B cell (primary cell): Measurements from ENCODE around the gene TRIM46. TPM values are rescaled to one million over a fixed set of nuclear protein-coding genes. Genes with fewer than 3 reads are reported as not detected.

Source experiments
- ATAC-seq: fragments of 200-7000 bp; cut with Tn5 transposase; one replicate; pipeline ENCODE4 v1.10.0; 2021; ENCODE audit warnings: low read depth, mild to moderate bottlenecking, moderate number of reproducible peaks, moderate library complexity
- CTCF ChIA-PET: fragments of 350-600 bp; sonication (Branson Sonifier 250); formaldehyde crosslinking; loops from one replicate; lab custom pipeline; 2021; ENCODE audit warnings: antibody characterized with exemption, inconsistent platforms; lab: Charles Lee
- POLR2A ChIA-PET: fragments of 350-600 bp; sonication (Branson Sonifier 250); formaldehyde crosslinking; loops from one replicate; lab custom pipeline; 2021; ENCODE audit warnings: antibody characterized with exemption; lab: Charles Lee
- DNase-seq: peaks from one replicate; pipeline ENCODE4 v3.0.0; 2013
- H2AFZ ChIP-seq: 2 replicates; pipeline ENCODE4 v1.6.1; 2012; ENCODE audit warnings: mild to moderate bottlenecking, low read depth, low read length; ENCODE audit not compliant: insufficient read depth, poor library complexity, severe bottlenecking
- H3K27ac ChIP-seq, 2 donors: 1 replicate in 1 of 2; 2 replicates in 1 of 2; pipeline ENCODE4 v1.5.1; 2012 to 2013; ENCODE audit warnings: low read length in 2 of 2, mild to moderate bottlenecking in 2 of 2, moderate library complexity in 1 of 2
- H3K27me3 ChIP-seq, 4 experiments: fragments of 200-600 bp in 1 of 4; sonication (generic) in 1 of 4; replicated peaks in 1 of 4; 1 replicate in 2 of 4; 2 replicates in 2 of 4; pipeline versions ENCODE4 v1.6.1 to v1.7.0; 2013 to 2016; ENCODE audit warnings: low read length in 3 of 4, mild to moderate bottlenecking in 2 of 4, mixed read lengths in 1 of 4, moderate library complexity in 1 of 4; ENCODE audit not compliant: insufficient read depth in 4 of 4, control insufficient read depth in 3 of 4; ENCODE audit errors: control extremely low read depth in 1 of 4
- H3K36me3 ChIP-seq, 2 experiments: replicated peaks in 1 of 2; 1 replicate in 1 of 2; 2 replicates in 1 of 2; pipeline versions ENCODE4 v1.6.1 to v1.7.1; 2013; ENCODE audit warnings: low read length in 1 of 2; ENCODE audit not compliant: insufficient read depth in 2 of 2, control insufficient read depth in 1 of 2; ENCODE audit errors: control extremely low read depth in 1 of 2, extremely low read depth in 1 of 2
- H3K4me1 ChIP-seq, 2 donors: fragments of 200-600 bp in 1 of 2; sonication (generic) in 1 of 2; 1 replicate in 1 of 2; 2 replicates in 1 of 2; pipeline versions ENCODE4 v1.5.1 to v1.6.1; 2013 to 2017; ENCODE audit warnings: low read length in 2 of 2; ENCODE audit not compliant: control insufficient read depth in 2 of 2, insufficient read depth in 2 of 2
- H3K4me2 ChIP-seq: replicated peaks from 2 replicates; pipeline ENCODE3; 2012; ENCODE audit warnings: mild to moderate bottlenecking, low read depth, low read length; ENCODE audit not compliant: poor library complexity, severe bottlenecking
- H3K4me3 ChIP-seq, 5 experiments: fragments of 200-600 bp in 1 of 5; sonication (generic) in 1 of 5; 1 replicate in 3 of 5; 2 replicates in 2 of 5; pipeline versions ENCODE4 v1.5.1 to v1.7.0; 2011 to 2016; ENCODE audit warnings: low read length in 4 of 5, mild to moderate bottlenecking in 4 of 5, low read depth in 2 of 5, control low read depth in 1 of 5, moderate library complexity in 1 of 5; ENCODE audit not compliant: insufficient read depth in 1 of 5; ENCODE audit errors: control extremely low read depth in 1 of 5, extremely low read depth in 1 of 5
- H3K79me2 ChIP-seq: fragments of 200-600 bp; sonication (generic); one replicate; pipeline ENCODE4 v1.6.0; 2016; ENCODE audit warnings: low read length; ENCODE audit not compliant: control insufficient read depth, insufficient read depth
- H3K9ac ChIP-seq: fragments of 200-600 bp; sonication (generic); 2 replicates; pipeline ENCODE4 v1.6.1; 2017; ENCODE audit warnings: mild to moderate bottlenecking, low read length, moderate library complexity
- H3K9me3 ChIP-seq, 3 donors: one replicate each; pipeline versions ENCODE4 v1.6.1 to v1.7.1; 2013; ENCODE audit warnings: low read length in 2 of 3; ENCODE audit not compliant: control insufficient read depth in 2 of 3, insufficient read depth in 1 of 3; ENCODE audit errors: control extremely low read depth in 1 of 3
- H4K20me1 ChIP-seq: 2 replicates; pipeline ENCODE4 v1.6.0; 2012; ENCODE audit warnings: mild to moderate bottlenecking, low read length; ENCODE audit not compliant: insufficient read depth, control insufficient read depth, poor library complexity, severe bottlenecking
- H3K27ac Mint-ChIP-seq: one replicate; pipeline ENCODE4 v1.8.0; 2021; ENCODE audit warnings: mixed read lengths
- H3K27me3 Mint-ChIP-seq: one replicate; pipeline ENCODE4 v1.8.0; 2021; ENCODE audit warnings: mixed read lengths
- H3K4me1 Mint-ChIP-seq: one replicate; pipeline ENCODE4 v1.8.0; 2021; ENCODE audit warnings: mixed read lengths
- H3K4me3 Mint-ChIP-seq: one replicate; pipeline ENCODE4 v1.8.0; 2021; ENCODE audit warnings: mixed read lengths
- H3K9me3 Mint-ChIP-seq: one replicate; pipeline ENCODE4 v1.8.0; 2022; ENCODE audit warnings: mixed read lengths; ENCODE audit not compliant: insufficient read depth
- CTCF ChIP-seq: fragments of 200-600 bp; IDR thresholded peaks from one replicate; pipeline ENCODE4 v1.8.0; 2022; ENCODE audit warnings: antibody characterized with exemption, mild to moderate bottlenecking
- EZH2 ChIP-seq: IDR thresholded peaks from 2 replicates; pipeline ENCODE4 v1.6.1; 2012; ENCODE audit warnings: borderline replicate concordance, low read depth, mild to moderate bottlenecking, moderate library complexity, low read length; ENCODE audit not compliant: insufficient read depth, poor library complexity, severe bottlenecking
- WGBS: methylation state at CpG from one replicate; pipeline ENCODE4 v1.1.5; 2013; ENCODE audit warnings: missing lambda C conversion rate; ENCODE audit not compliant: insufficient coverage; 5-methylcytosine and 5-hydroxymethylcytosine counted together
- intact Hi-C: fragments of 100-400 bp; cut with micrococcal nuclease; formaldehyde crosslinking; loops from one replicate; pipeline ENCODE4 v1.10.0; 2022
- polyA plus RNA-seq: library from polyadenylated mRNA; depleted of rRNA; stranded (reverse); fragments of >200 nt; gene quantifications from 2 replicates; pipeline ENCODE4 v1.2.3, GENCODE V29; 2012
- total RNA-seq, 2 donors: library from RNA; stranded (reverse); fragments of 120-200 nt in 1 of 2; gene quantifications; 1 replicate in 1 of 2; 2 replicates in 1 of 2; pipeline versions ENCODE4 v1.2.3 to v1.2.4, GENCODE V29; 2013 to 2022

Gene TRIM46
- total and polyA plus RNA-seq, 2 donors (not counting 1 experiment from before 2014, with no cell fraction given) = 2.6 to 3.4 TPM

GRCh38 chr1:155198547-155198906, 24.9 kb downstream of the TRIM46 start:
- ATAC-seq (no peak), DNase-seq (no peak)
- Histone ChIP-seq H3K9me3 (peaks cover 0 to 3% (median 0%) of the 10 kb centered on the region in 3 donors), H3K36me3 (no peaks in the 10 kb centered on the region), H3K4me2 (no peak overlapping the region), H2AFZ (no peak overlapping the region), H3K9ac (no peak overlapping the region), H4K20me1 (no peaks in the 10 kb centered on the region), H3K4me1 (peaks cover 9 to 12% of the 10 kb centered on the region in 2 donors), H3K4me3 (no peak overlapping the region), H3K79me2 (no peaks in the 10 kb centered on the region), H3K27ac (no peak overlapping the region), H3K27me3 (peaks cover 0 to 13% (median 1%) of the 10 kb centered on the region in 4 experiments)
- TF ChIP-seq EZH2 = no peak
- ChIA-PET CTCF (interaction anchor here (1.2 to 7.7 kb wide), 2 partner anchors 22 to 28 kb away, joined by 3 to 196 read pairs; partner anchors contain the start of genes KRTCAP2 and TRIM46), POLR2A (no interaction called here)
- intact Hi-C loops = no loop called here
- no peaks in the 10 kb centered on the region for H3K27me3 Mint-ChIP-seq
- H3K9me3 Mint-ChIP-seq = no peaks in the 10 kb centered on the region
- WGBS = 100% methylated on average over 1 of the region's 3 CpGs
- H3K4me1 Mint-ChIP-seq = peaks cover 17% of the 10 kb centered on the region
- no peak overlapping the region for H3K27ac Mint-ChIP-seq
- H3K4me3 Mint-ChIP-seq = no peak overlapping the region

DNA sequence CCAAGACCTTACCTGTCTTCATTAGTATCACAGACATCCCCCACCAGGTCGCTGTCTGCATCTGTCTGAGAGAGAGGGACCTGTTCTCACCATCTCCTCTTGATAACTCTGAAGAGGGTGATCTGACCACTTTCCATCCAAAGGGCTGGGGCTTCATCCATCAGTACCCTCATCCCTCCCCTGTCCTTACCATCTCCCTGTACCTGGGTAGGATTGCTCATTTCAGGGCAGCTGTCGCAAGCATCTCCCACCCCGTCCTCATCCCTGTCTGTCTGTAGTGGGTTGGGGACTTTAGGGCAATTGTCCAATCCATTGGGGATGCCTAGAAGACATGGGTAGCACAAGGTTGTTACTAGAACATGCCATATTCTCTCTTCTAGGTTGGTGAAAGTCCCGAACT, 26.1 kb downstream of the TRIM46 start:
- H3K79me2 ChIP-seq = no peaks in the 10 kb centered on the region
- Mint-ChIP-seq H3K4me1 (peaks cover 4% of the 10 kb centered on the region), H3K4me3 (no peak overlapping the region), H3K27me3 (no peaks in the 10 kb centered on the region), H3K27ac (no peak overlapping the region), H3K9me3 (no peaks in the 10 kb centered on the region)
- intact Hi-C loops = no loop called here
- H2AFZ ChIP-seq = no peak overlapping the region
- WGBS = 100% methylated on average over 2 of the region's 4 CpGs
- ATAC-seq = no peak
- ChIA-PET CTCF (no interaction called here), POLR2A (no interaction called here)
- H3K4me1 ChIP-seq = peaks cover 0 to 3% of the 10 kb centered on the region in 2 donors
- DNase-seq = no peak
- no peak overlapping the region for H3K9ac ChIP-seq
- no peak overlapping the region for H3K4me2 ChIP-seq
- TF ChIP-seq EZH2 (no peak), CTCF (no peak)
- no peak overlapping the region for H3K4me3 ChIP-seq
- no peaks in the 10 kb centered on the region for H3K9me3 ChIP-seq
- no peaks in the 10 kb centered on the region for H3K36me3 ChIP-seq
- no peak overlapping the region for H3K27ac ChIP-seq
- no peaks in the 10 kb centered on the region for H4K20me1 ChIP-seq
- H3K27me3 ChIP-seq = peaks cover 0 to 5% (median 0%) of the 10 kb centered on the region in 4 experiments
